ENCODE results near the gene ATP5ME.

- TF ChIP-seq, protein P1, sequence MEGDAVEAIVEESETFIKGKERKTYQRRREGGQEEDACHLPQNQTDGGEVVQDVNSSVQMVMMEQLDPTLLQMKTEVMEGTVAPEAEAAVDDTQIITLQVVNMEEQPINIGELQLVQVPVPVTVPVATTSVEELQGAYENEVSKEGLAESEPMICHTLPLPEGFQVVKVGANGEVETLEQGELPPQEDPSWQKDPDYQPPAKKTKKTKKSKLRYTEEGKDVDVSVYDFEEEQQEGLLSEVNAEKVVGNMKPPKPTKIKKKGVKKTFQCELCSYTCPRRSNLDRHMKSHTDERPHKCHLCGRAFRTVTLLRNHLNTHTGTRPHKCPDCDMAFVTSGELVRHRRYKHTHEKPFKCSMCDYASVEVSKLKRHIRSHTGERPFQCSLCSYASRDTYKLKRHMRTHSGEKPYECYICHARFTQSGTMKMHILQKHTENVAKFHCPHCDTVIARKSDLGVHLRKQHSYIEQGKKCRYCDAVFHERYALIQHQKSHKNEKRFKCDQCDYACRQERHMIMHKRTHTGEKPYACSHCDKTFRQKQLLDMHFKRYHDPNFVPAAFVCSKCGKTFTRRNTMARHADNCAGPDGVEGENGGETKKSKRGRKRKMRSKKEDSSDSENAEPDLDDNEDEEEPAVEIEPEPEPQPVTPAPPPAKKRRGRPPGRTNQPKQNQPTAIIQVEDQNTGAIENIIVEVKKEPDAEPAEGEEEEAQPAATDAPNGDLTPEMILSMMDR (IDR thresholded peaks at IDR 0.05), result no peak
- no peak for TF ChIP-seq EZH2 (IDR thresholded peaks at IDR 0.05)
Measured at GRCh38 chr4:657338-657833, 16.7 kb downstream of the ATP5ME start.
